GM19193 (cell line): ENCODE results near the gene PTPRF.

ENCODE experiments used
- POLR2A ChIP-seq: IDR thresholded peaks from 4 replicates; pipeline ENCODE4 v1.6.1; 2011; ENCODE audit not compliant: insufficient read depth, insufficient read length; ENCODE audit errors: extremely low read depth

PTPRF gene

GRCh38 chr1:43530483-43531106, at the start of gene PTPRF:
PTPRF (plus strand) TSS chr1:43530883; CDS start chr1:43545076, 14,193 bp downstream.
- no peak for TF ChIP-seq POLR2A

- no peak for TF ChIP-seq POLR2A
Measured at GRCh38 chr1:43481491-43481890, 49.2 kb upstream of the PTPRF start.

- TF ChIP-seq POLR2A = no peak
Measured at GRCh38 chr1:43482215-43482614, 48.5 kb upstream of the PTPRF start.

- no peak for TF ChIP-seq POLR2A
Measured at GRCh38 chr1:43484367-43484766, 46.3 kb upstream of the PTPRF start.

- no peak for TF ChIP-seq POLR2A
Measured at GRCh38 chr1:43488165-43488564, 42.5 kb upstream of the PTPRF start.

- TF ChIP-seq POLR2A = no peak
Measured at GRCh38 chr1:43491061-43491460, 39.6 kb upstream of the PTPRF start.

GRCh38 chr1:43492826-43493225, 37.9 kb upstream of the PTPRF start:
- TF ChIP-seq POLR2A = no peak

- TF ChIP-seq POLR2A = no peak
Measured at GRCh38 chr1:43493661-43494450, 36.8 kb upstream of the PTPRF start.

- TF ChIP-seq POLR2A = no peak
Measured at GRCh38 chr1:43495204-43495603, 35.5 kb upstream of the PTPRF start.

- no peak for TF ChIP-seq POLR2A
Measured at GRCh38 chr1:43499898-43500297, 30.8 kb upstream of the PTPRF start.

GRCh38 chr1:43503534-43503933, 27.1 kb upstream of the PTPRF start:
- no peak for TF ChIP-seq POLR2A

- no peak for TF ChIP-seq POLR2A
Measured at GRCh38 chr1:43505077-43505780, 25.5 kb upstream of the PTPRF start.

GRCh38 chr1:43506233-43506632, 24.4 kb upstream of the PTPRF start:
- no peak for TF ChIP-seq POLR2A

- TF ChIP-seq POLR2A = no peak
Measured at GRCh38 chr1:43507296-43508295, 23.1 kb upstream of the PTPRF start.
